Measurements from ENCODE around the gene HSBP1L1. TPM values are rescaled to one million over a fixed set of nuclear protein-coding genes. Genes with fewer than 3 reads are reported as not detected.
A peak's percentile ranks its signal among the peaks of the same experiment; 100 is the strongest.

Gene HSBP1L1
- total and polyA plus RNA-seq, 4 donors, result 12.2 to 61.0 (median 26.4) TPM

- TF ChIP-seq, protein P1, sequence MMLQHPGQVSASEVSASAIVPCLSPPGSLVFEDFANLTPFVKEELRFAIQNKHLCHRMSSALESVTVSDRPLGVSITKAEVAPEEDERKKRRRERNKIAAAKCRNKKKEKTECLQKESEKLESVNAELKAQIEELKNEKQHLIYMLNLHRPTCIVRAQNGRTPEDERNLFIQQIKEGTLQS (IDR thresholded peaks at IDR 0.05), result no peak
- peak; percentile 88 for TF ChIP-seq SP1 (IDR thresholded peaks at IDR 0.05)
- TF ChIP-seq, protein P2, sequence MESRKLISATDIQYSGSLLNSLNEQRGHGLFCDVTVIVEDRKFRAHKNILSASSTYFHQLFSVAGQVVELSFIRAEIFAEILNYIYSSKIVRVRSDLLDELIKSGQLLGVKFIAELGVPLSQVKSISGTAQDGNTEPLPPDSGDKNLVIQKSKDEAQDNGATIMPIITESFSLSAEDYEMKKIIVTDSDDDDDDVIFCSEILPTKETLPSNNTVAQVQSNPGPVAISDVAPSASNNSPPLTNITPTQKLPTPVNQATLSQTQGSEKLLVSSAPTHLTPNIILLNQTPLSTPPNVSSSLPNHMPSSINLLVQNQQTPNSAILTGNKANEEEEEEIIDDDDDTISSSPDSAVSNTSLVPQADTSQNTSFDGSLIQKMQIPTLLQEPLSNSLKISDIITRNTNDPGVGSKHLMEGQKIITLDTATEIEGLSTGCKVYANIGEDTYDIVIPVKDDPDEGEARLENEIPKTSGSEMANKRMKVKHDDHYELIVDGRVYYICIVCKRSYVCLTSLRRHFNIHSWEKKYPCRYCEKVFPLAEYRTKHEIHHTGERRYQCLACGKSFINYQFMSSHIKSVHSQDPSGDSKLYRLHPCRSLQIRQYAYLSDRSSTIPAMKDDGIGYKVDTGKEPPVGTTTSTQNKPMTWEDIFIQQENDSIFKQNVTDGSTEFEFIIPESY (IDR thresholded peaks at IDR 0.05), result peak; percentile 41
- peak in 1 of 2 donors; percentile 69 for TF ChIP-seq JUND (IDR thresholded peaks at IDR 0.05)
- peak; percentile 36 for TF ChIP-seq FOXA2 (IDR thresholded peaks at IDR 0.05)
- peak; percentile 67 for TF ChIP-seq NR2F2 (IDR thresholded peaks at IDR 0.05)
- no peak for TF ChIP-seq GABPA (IDR thresholded peaks at IDR 0.05 in 1 of 2, conservative IDR thresholded peaks at IDR 0.05 in 1 of 2)
- peak; percentile 67 for TF ChIP-seq REST (IDR thresholded peaks at IDR 0.05)
- TF ChIP-seq HNF4G (IDR thresholded peaks at IDR 0.05), result peak; percentile 16
- no peak for TF ChIP-seq TAF1 (conservative IDR thresholded peaks at IDR 0.05)
- peak in 1 of 2 donors; percentile 81 for TF ChIP-seq EGR1 (IDR thresholded peaks at IDR 0.05; ENCODE audit: low read depth in 2 of 2)
- TF ChIP-seq RXRA (IDR thresholded peaks at IDR 0.05), result peak; percentile 88 to 93
- TF ChIP-seq, protein P3, sequence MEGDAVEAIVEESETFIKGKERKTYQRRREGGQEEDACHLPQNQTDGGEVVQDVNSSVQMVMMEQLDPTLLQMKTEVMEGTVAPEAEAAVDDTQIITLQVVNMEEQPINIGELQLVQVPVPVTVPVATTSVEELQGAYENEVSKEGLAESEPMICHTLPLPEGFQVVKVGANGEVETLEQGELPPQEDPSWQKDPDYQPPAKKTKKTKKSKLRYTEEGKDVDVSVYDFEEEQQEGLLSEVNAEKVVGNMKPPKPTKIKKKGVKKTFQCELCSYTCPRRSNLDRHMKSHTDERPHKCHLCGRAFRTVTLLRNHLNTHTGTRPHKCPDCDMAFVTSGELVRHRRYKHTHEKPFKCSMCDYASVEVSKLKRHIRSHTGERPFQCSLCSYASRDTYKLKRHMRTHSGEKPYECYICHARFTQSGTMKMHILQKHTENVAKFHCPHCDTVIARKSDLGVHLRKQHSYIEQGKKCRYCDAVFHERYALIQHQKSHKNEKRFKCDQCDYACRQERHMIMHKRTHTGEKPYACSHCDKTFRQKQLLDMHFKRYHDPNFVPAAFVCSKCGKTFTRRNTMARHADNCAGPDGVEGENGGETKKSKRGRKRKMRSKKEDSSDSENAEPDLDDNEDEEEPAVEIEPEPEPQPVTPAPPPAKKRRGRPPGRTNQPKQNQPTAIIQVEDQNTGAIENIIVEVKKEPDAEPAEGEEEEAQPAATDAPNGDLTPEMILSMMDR (IDR thresholded peaks at IDR 0.05; ENCODE audit: low read depth, low read length, missing input control), result no peak
- peak; percentile 30 for TF ChIP-seq RAD21 (IDR thresholded peaks at IDR 0.05)
- peak; percentile 83 for TF ChIP-seq MAX (IDR thresholded peaks at IDR 0.05)
- no peak for TF ChIP-seq FOXA1 (IDR thresholded peaks at IDR 0.05)
- peak; percentile 87 to 91 for TF ChIP-seq HNF4A (conservative IDR thresholded peaks at IDR 0.05)
- peak; percentile 53 for TF ChIP-seq YY1 (IDR thresholded peaks at IDR 0.05)
- 34% methylated on average over 12 of the region's 12 CpGs for WGBS
- peaks cover 0 to 5% (median 3%) of the 10 kb centered on the region in 4 donors for H3K36me3 ChIP-seq (ENCODE audit: control insufficient read depth in 4 of 4, insufficient read depth in 3 of 4, low read depth in 1 of 4, low read length in 3 of 4)
- H3K9ac ChIP-seq (ENCODE audit: low read depth in 1 of 2, low read length in 2 of 2), result no peak overlapping the region
- no peaks in the 10 kb centered on the region for H3K9me3 ChIP-seq (ENCODE audit: control insufficient read depth in 4 of 4, low read length in 3 of 4)
- H3K4me1 ChIP-seq (ENCODE audit: control insufficient read depth in 4 of 4, insufficient read depth in 4 of 4, low read length in 3 of 4), result peaks cover 30 to 80% (median 71%) of the 10 kb centered on the region in 4 donors
- H3K27ac ChIP-seq (ENCODE audit: low read depth in 1 of 2, low read length in 2 of 2), result peak overlapping the region; percentile 83 to 86
- DNase-seq (ENCODE audit: low spot score), result no peak
- H3K27me3 ChIP-seq (ENCODE audit: control insufficient read depth in 4 of 4, insufficient read depth in 4 of 4, low read length in 3 of 4), result no peaks in the 10 kb centered on the region
- no peak overlapping the region for H3K4me3 ChIP-seq (ENCODE audit: low read depth in 1 of 3, low read length in 3 of 3)
These were observed 27.8 kb upstream of the HSBP1L1 start for GRCh38 chr18:79936641-79937040.
